Anterior cingulate cortex (tissue), 58 donors: Measurements from ENCODE around the gene CEP170B.

Experiments
- DNase-seq, 58 donors: peaks; one replicate each; lab custom pipeline; 2025; lab: John Stamatoyannopoulos, UW

CEP170B gene

GRCh38 chr14:104927901-104928300 is 62.8 kb downstream of the CEP170B start:
- no peak for DNase-seq

GRCh38 chr14:104928391-104929133 is 63.5 kb downstream of the CEP170B start:
- no peak for DNase-seq

GRCh38 chr14:104929268-104930230 is 64.5 kb downstream of the CEP170B start:
- no peak for DNase-seq

GRCh38 chr14:104930526-104931303 is 65.6 kb downstream of the CEP170B start:
- DNase-seq: no peak

GRCh38 chr14:104931304-104931770 is 66.3 kb downstream of the CEP170B start:
- DNase-seq: no peak

- no peak for DNase-seq
Observed at GRCh38 chr14:104931771-104932675, 67.0 kb downstream of the CEP170B start.

- peak in 53 of 58 donors; percentile 13 to 86 (median 56) for DNase-seq
Observed at GRCh38 chr14:104932676-104933631, 67.9 kb downstream of the CEP170B start.

GRCh38 chr14:104933746-104934733 is 69.0 kb downstream of the CEP170B start:
- no peak for DNase-seq

GRCh38 chr14:104935026-104935650 is 70.1 kb downstream of the CEP170B start:
- no peak for DNase-seq

- DNase-seq: no peak
Observed at GRCh38 chr14:104935955-104936354, 70.9 kb downstream of the CEP170B start.

GRCh38 chr14:104936361-104937155 is 71.5 kb downstream of the CEP170B start:
- DNase-seq: no peak

- DNase-seq: no peak
Observed at GRCh38 chr14:104937161-104937560, 72.1 kb downstream of the CEP170B start.

GRCh38 chr14:104937694-104938365 is 72.8 kb downstream of the CEP170B start:
- DNase-seq: no peak

GRCh38 chr14:104938436-104938835 is 73.4 kb downstream of the CEP170B start:
- DNase-seq: no peak

GRCh38 chr14:104938960-104939359 is 73.9 kb downstream of the CEP170B start:
- DNase-seq: no peak
